Activated effector memory CD4-positive, alpha-beta T cell treated with Interleukin-2 at 50 U/mL for 16 hours (primary cell): ENCODE data around the gene CYP1B1.
"Not testable (repeated sequence)": the region's sequence is repeated elsewhere in the genome, so short reads cannot be mapped to it uniquely, and the experiment has no call there.

Experiments used
- DNase-seq: peaks from one replicate; pipeline ENCODE4 v3.0.0-alpha.2; 2020

The CYP1B1 gene

DNA sequence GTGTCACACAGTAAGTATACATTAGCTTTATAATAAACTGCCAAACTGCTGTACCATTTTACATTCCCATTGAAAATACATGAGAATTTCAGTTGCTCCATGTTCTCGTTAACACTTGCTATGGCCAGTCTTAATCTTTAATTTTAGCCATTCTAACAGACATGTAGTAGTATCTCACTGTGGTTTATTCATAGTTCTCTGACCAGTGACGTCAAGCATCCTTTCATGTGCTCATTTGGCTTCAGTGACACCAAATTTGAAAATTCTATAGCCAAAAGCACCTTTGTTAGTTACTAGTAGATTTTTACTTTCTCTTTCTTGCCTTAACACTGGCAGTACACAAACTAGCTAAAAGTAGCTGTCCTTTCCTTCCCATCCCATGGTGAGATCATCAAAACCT, 43.0 kb downstream of the CYP1B1 start:
- no peak for DNase-seq

GRCh38 chr2:38030635-38031355, 45.2 kb downstream of the CYP1B1 start:
- no peak for DNase-seq

- DNase-seq = no peak
Measured at GRCh38 chr2:38029512-38029911, 46.4 kb downstream of the CYP1B1 start.

- DNase-seq = no peak
Measured at GRCh38 chr2:38028829-38029228, 47.1 kb downstream of the CYP1B1 start.

GRCh38 chr2:38026846-38027245, 49.1 kb downstream of the CYP1B1 start:
- no peak for DNase-seq

DNA sequence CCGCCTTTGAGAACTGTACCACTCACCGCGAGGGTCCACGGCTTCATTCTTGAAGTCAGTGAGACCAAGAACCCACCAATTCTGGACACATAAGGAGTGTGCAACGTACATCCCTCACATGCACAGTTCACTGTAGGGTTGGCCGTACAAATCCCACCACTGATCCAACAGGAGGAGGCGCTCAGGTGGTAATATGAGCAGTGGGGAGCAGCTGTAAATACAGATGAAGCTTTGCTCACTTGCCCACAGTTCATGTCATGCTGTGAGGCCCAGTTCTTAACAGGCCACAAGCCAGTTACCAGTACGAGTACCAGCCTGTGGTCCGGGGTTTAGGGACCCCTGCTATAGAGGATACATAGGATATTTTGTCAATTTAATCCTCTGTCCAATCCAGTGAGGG, 54.4 kb downstream of the CYP1B1 start:
- no peak for DNase-seq

DNA sequence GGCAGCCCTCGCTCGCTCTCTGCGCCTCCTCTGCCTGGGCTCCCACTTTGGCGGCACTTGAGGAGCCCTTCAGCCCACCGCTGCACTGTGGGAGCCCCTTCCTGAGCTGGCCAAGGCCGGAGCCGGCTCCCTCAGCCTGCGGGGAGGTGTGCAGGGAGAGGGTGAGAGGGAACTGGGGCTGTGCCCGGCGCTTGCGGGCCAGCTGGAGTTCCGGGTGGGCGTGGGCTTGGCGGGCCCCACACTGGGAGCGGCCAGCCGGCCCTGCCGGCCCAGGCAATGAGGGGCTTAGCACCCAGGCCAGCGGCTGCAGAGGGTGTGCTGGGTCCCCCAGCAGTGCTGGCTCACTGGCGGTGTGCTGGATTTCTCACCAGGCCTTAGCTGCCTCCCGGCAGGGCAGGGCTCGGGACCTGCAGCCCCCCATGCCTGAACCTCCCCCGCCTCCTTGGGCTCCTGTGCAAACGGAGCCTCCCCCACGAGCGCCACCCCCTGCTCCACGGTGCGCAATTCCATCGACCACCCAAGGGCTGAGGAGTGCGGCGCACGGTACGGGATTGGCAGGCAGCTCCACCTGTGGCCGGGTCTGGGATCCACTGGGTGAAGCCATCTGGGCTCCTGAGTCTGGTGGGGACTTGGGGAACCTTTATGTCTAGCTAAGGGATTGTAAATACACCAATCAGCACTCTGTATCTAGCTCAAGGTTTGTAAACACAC, 55.4 kb downstream of the CYP1B1 start:
- not testable (repeated sequence) for DNase-seq

DNA sequence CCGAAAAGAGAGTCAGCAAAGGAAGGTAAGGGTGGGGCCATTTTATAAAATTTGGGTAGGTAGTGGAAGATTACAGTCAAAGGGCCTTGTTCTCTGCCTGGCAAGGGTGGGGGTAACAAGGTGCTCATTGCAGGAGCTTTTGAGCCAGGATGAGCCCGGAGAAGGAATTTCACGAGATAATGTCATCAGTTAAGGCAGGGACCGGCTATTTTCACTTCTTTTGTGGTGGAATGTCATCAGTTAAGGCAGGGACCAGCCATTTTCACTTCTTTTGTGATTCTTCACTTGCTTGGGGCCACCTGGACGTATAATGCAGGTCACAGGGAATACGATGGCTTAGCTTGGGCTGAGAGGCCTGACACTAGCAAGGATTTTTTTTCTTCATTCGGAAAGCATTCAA, 58.1 kb downstream of the CYP1B1 start:
- no peak for DNase-seq
